H1 (cell line): Measurements from ENCODE around the gene ADSS2. TPM values are rescaled to one million over a fixed set of nuclear protein-coding genes. Genes with fewer than 3 reads are reported as not detected.

Experiments used
- ASH2L ChIP-seq: fragments of 200-600, 300-600 bp; sonication (generic); IDR thresholded peaks from one replicate; pipeline ENCODE4 v1.7.1; 2017; ENCODE audit warnings: low read length
- CBX8 ChIP-seq: fragments of 300-800, 300-1000 bp; sonication (generic); IDR thresholded peaks from 2 replicates; pipeline ENCODE4 v1.7.1; 2016; ENCODE audit warnings: low read depth, low read length, borderline replicate concordance
- EZH2 ChIP-seq: fragments of 200-600 bp; sonication (generic); IDR thresholded peaks from 2 replicates; pipeline ENCODE4 v1.7.1; 2012; ENCODE audit warnings: low read depth, mild to moderate bottlenecking, moderate library complexity, low read length, inconsistent platforms; ENCODE audit not compliant: severe bottlenecking
- NRF1 ChIP-seq: IDR thresholded peaks from 2 replicates; pipeline ENCODE4 v1.6.1; 2011; ENCODE audit warnings: mild to moderate bottlenecking, low read depth, low read length, improper control_type of control experiment
- ZNF274 ChIP-seq: IDR thresholded peaks from 2 replicates; pipeline ENCODE4 v1.7.0; 2012; ENCODE audit warnings: low read length, borderline replicate concordance; ENCODE audit errors: extremely low read depth
- polyA plus RNA-seq, 7 experiments: library from polyadenylated mRNA; depleted of rRNA in 3 of 7; stranded (reverse) in 5 of 7; unstranded in 2 of 7; fragments of >200 nt in 5 of 7; fragments of 200-250 nt in 2 of 7; gene quantifications; 1 replicate in 5 of 7; 2 replicates in 1 of 7; 4 replicates in 1 of 7; pipeline versions ENCODE4 v1.2.1 to v1.2.3, GENCODE V29; 2011 to 2013; ENCODE audit warnings: missing spikeins in 2 of 7, mixed read lengths in 2 of 7
- total RNA-seq: library from RNA; stranded (reverse); fragmentation: NEBNext Ultra II Directional; extraction: Animal tissue kit (Norgen Biotek cat#: 25700); gene quantifications from 2 replicates; pipeline ENCODE4 v1.2.1, GENCODE V29; 2021
- TF ChIP-seq, protein P1 (sequence below): fragments of 300-600 bp; sonication (generic); IDR thresholded peaks from 2 replicates; pipeline ENCODE4 v1.7.1; 2012; ENCODE audit warnings: low read length, moderate library complexity, mild to moderate bottlenecking, inconsistent platforms; ENCODE audit not compliant: insufficient replicate concordance
- TF ChIP-seq, protein P2 (sequence below), 3 experiments: IDR thresholded peaks; 1 replicate in 2 of 3; 2 replicates in 1 of 3; pipeline versions ENCODE4 v1.5.1 to v1.6.1; 2011; ENCODE audit warnings: low read length in 3 of 3, mild to moderate bottlenecking in 3 of 3, inconsistent platforms in 2 of 3, low read depth in 1 of 3, moderate library complexity in 1 of 3; ENCODE audit not compliant: insufficient read depth in 1 of 3; ENCODE audit errors: control extremely low read depth in 1 of 3

Gene ADSS2
- total and polyA plus RNA-seq, 2 of the 8 experiments (the other 6 are each of a cell fraction or from before 2014, with no cell fraction given), result 29.8 to 108 TPM

DNA sequence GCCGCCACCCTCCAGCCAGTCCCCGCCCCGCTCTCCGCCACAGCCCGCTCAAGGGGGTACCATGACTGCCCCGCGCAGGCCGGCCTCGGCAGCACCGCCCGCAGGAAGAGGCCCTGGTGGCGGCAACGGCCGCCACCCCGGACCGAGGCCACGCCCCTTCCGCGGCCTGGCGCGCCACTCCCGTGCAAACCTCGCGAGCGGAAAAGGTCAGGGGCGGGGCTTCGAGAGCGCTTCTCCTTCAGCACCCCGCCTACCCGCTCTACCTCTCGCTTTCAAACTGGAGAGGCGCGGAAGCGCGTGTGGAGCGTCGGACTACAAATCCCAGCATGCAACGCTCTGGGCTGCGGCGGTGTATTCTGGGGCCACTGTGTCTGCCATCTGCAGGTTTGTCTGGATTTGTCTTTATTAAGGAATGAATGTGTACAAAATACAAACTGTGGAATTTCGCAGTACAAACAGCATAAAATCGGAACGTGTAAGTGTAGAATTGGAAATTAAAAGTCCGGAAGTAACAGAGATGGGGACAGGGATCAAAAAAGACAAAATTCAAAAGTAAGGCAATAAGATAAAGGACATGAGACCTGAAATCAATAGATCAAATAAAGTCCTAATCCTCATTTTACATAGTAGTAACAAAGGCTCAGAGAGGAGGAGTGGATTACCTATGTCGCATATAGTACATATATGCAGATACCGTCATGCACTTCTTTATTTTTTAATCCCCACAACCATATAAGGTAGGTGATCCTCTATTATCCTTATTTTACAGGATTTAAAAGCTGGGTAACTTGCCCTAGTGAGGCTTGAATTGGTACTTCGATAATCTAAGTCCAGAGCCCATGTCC, 464 bp upstream of the ADSS2 start (continued):
- TF ChIP-seq, protein P1, sequence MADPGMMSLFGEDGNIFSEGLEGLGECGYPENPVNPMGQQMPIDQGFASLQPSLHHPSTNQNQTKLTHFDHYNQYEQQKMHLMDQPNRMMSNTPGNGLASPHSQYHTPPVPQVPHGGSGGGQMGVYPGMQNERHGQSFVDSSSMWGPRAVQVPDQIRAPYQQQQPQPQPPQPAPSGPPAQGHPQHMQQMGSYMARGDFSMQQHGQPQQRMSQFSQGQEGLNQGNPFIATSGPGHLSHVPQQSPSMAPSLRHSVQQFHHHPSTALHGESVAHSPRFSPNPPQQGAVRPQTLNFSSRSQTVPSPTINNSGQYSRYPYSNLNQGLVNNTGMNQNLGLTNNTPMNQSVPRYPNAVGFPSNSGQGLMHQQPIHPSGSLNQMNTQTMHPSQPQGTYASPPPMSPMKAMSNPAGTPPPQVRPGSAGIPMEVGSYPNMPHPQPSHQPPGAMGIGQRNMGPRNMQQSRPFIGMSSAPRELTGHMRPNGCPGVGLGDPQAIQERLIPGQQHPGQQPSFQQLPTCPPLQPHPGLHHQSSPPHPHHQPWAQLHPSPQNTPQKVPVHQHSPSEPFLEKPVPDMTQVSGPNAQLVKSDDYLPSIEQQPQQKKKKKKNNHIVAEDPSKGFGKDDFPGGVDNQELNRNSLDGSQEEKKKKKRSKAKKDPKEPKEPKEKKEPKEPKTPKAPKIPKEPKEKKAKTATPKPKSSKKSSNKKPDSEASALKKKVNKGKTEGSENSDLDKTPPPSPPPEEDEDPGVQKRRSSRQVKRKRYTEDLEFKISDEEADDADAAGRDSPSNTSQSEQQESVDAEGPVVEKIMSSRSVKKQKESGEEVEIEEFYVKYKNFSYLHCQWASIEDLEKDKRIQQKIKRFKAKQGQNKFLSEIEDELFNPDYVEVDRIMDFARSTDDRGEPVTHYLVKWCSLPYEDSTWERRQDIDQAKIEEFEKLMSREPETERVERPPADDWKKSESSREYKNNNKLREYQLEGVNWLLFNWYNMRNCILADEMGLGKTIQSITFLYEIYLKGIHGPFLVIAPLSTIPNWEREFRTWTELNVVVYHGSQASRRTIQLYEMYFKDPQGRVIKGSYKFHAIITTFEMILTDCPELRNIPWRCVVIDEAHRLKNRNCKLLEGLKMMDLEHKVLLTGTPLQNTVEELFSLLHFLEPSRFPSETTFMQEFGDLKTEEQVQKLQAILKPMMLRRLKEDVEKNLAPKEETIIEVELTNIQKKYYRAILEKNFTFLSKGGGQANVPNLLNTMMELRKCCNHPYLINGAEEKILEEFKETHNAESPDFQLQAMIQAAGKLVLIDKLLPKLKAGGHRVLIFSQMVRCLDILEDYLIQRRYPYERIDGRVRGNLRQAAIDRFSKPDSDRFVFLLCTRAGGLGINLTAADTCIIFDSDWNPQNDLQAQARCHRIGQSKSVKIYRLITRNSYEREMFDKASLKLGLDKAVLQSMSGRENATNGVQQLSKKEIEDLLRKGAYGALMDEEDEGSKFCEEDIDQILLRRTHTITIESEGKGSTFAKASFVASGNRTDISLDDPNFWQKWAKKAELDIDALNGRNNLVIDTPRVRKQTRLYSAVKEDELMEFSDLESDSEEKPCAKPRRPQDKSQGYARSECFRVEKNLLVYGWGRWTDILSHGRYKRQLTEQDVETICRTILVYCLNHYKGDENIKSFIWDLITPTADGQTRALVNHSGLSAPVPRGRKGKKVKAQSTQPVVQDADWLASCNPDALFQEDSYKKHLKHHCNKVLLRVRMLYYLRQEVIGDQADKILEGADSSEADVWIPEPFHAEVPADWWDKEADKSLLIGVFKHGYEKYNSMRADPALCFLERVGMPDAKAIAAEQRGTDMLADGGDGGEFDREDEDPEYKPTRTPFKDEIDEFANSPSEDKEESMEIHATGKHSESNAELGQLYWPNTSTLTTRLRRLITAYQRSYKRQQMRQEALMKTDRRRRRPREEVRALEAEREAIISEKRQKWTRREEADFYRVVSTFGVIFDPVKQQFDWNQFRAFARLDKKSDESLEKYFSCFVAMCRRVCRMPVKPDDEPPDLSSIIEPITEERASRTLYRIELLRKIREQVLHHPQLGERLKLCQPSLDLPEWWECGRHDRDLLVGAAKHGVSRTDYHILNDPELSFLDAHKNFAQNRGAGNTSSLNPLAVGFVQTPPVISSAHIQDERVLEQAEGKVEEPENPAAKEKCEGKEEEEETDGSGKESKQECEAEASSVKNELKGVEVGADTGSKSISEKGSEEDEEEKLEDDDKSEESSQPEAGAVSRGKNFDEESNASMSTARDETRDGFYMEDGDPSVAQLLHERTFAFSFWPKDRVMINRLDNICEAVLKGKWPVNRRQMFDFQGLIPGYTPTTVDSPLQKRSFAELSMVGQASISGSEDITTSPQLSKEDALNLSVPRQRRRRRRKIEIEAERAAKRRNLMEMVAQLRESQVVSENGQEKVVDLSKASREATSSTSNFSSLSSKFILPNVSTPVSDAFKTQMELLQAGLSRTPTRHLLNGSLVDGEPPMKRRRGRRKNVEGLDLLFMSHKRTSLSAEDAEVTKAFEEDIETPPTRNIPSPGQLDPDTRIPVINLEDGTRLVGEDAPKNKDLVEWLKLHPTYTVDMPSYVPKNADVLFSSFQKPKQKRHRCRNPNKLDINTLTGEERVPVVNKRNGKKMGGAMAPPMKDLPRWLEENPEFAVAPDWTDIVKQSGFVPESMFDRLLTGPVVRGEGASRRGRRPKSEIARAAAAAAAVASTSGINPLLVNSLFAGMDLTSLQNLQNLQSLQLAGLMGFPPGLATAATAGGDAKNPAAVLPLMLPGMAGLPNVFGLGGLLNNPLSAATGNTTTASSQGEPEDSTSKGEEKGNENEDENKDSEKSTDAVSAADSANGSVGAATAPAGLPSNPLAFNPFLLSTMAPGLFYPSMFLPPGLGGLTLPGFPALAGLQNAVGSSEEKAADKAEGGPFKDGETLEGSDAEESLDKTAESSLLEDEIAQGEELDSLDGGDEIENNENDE, result no peak
- TF ChIP-seq NRF1 (no peak), EZH2 (no peak), ZNF274 (no peak), ASH2L (no peak), CBX8 (no peak)
- TF ChIP-seq, protein P2, sequence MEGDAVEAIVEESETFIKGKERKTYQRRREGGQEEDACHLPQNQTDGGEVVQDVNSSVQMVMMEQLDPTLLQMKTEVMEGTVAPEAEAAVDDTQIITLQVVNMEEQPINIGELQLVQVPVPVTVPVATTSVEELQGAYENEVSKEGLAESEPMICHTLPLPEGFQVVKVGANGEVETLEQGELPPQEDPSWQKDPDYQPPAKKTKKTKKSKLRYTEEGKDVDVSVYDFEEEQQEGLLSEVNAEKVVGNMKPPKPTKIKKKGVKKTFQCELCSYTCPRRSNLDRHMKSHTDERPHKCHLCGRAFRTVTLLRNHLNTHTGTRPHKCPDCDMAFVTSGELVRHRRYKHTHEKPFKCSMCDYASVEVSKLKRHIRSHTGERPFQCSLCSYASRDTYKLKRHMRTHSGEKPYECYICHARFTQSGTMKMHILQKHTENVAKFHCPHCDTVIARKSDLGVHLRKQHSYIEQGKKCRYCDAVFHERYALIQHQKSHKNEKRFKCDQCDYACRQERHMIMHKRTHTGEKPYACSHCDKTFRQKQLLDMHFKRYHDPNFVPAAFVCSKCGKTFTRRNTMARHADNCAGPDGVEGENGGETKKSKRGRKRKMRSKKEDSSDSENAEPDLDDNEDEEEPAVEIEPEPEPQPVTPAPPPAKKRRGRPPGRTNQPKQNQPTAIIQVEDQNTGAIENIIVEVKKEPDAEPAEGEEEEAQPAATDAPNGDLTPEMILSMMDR (IDR thresholded peaks at IDR 0.05; ENCODE audit: control extremely low read depth in 1 of 3, insufficient read depth in 1 of 3, low read depth in 1 of 3, low read length in 3 of 3), result peak; percentile 32 to 71 (median 55)
